Measurements from ENCODE around the gene DENR. TPM values are rescaled to one million over a fixed set of nuclear protein-coding genes. Genes with fewer than 3 reads are reported as not detected.

DENR gene
- total RNA-seq, 1 donor, result 44.5 TPM

DNA sequence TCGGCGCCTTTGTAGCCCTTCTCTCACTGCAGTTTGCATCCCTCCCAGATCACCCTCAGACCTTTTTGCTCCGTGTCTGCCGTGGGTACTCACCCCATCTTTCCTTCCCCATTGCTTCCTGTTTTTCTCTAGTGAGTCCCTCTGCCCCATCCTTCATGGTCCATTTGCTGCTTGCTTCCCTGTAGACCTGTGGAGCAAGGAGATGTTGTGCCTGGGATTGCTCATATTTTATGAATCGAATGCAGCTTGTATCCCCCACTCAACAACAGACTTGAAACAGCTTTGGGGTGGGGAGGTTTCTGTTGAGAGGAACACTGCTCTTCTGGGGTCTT lies 661 bp downstream of the DENR start:
- TF ChIP-seq CTCF (IDR thresholded peaks at IDR 0.05; ENCODE audit: extremely low read depth, low read depth, low read length), result no peak
- Histone ChIP-seq H3K4me2 (ENCODE audit: insufficient read depth, low read length) (peak overlapping the region; percentile 99), H3K4me3 (ENCODE audit: insufficient read depth, low read length) (peak overlapping the region; percentile 97), H2AFZ (ENCODE audit: low read length) (peak overlapping the region; percentile 95), H3K9me3 (ENCODE audit: low read depth, low read length) (no peaks in the 10 kb centered on the region), H3K4me1 (ENCODE audit: insufficient read depth, low read length) (peaks cover 10% of the 10 kb centered on the region), H3K27ac (ENCODE audit: low read depth, low read length) (peak overlapping the region; percentile 85), H4K20me1 (ENCODE audit: insufficient read depth, low read length) (peaks cover 4% of the 10 kb centered on the region), H3K27me3 (ENCODE audit: insufficient read depth, low read length) (no peaks in the 10 kb centered on the region), H3K36me3 (ENCODE audit: insufficient read depth, low read length) (peaks cover 41% of the 10 kb centered on the region), H3K79me2 (ENCODE audit: insufficient read depth, low read length) (peaks cover 50% of the 10 kb centered on the region)
- no peak for DNase-seq (ENCODE audit: insufficient read length, low spot score, missing footprints)

- Histone ChIP-seq H2AFZ (ENCODE audit: low read length) (no peak overlapping the region), H3K36me3 (ENCODE audit: insufficient read depth, low read length) (peaks cover 55% of the 10 kb centered on the region), H4K20me1 (ENCODE audit: insufficient read depth, low read length) (peaks cover 13% of the 10 kb centered on the region), H3K27me3 (ENCODE audit: insufficient read depth, low read length) (no peaks in the 10 kb centered on the region), H3K9me3 (ENCODE audit: low read depth, low read length) (no peaks in the 10 kb centered on the region), H3K4me1 (ENCODE audit: insufficient read depth, low read length) (peaks cover 10% of the 10 kb centered on the region), H3K27ac (ENCODE audit: low read depth, low read length) (peak overlapping the region; percentile 7), H3K4me2 (ENCODE audit: insufficient read depth, low read length) (no peak overlapping the region), H3K4me3 (ENCODE audit: insufficient read depth, low read length) (no peak overlapping the region), H3K79me2 (ENCODE audit: insufficient read depth, low read length) (peaks cover 63% of the 10 kb centered on the region)
- no peak for TF ChIP-seq CTCF (IDR thresholded peaks at IDR 0.05; ENCODE audit: extremely low read depth, low read depth, low read length)
- no peak for DNase-seq (ENCODE audit: insufficient read length, low spot score, missing footprints)
Observed at GRCh38 chr12:122754790-122755189, 2.2 kb downstream of the DENR start.

DNA sequence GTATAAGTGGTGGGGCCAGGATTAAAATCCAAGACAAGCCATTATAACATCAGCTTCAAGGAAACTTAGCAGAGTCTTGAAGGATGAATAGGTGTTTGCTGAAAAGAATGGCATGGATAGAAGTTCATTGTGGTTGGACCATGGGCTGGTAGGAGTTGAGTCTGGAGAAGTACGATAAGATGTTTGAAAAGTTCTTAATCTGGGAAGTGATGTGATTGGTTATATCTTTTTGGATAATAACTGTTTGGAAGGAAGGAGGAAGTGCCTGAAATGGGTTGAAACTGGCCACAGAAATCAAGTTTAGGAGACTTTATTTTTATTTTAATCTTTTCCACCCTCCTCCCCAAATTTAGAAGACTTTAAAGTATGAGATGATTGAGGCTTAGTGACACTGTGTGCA lies 4.9 kb downstream of the DENR start:
- H2AFZ ChIP-seq (ENCODE audit: low read length), result no peak overlapping the region
- peaks cover 71% of the 10 kb centered on the region for H3K36me3 ChIP-seq (ENCODE audit: insufficient read depth, low read length)
- H4K20me1 ChIP-seq (ENCODE audit: insufficient read depth, low read length), result peaks cover 19% of the 10 kb centered on the region
- no peak overlapping the region for H3K27ac ChIP-seq (ENCODE audit: low read depth, low read length)
- no peaks in the 10 kb centered on the region for H3K9me3 ChIP-seq (ENCODE audit: low read depth, low read length)
- peaks cover 79% of the 10 kb centered on the region for H3K79me2 ChIP-seq (ENCODE audit: insufficient read depth, low read length)
- no peak overlapping the region for H3K4me2 ChIP-seq (ENCODE audit: insufficient read depth, low read length)
- H3K4me3 ChIP-seq (ENCODE audit: insufficient read depth, low read length), result no peak overlapping the region
- no peaks in the 10 kb centered on the region for H3K27me3 ChIP-seq (ENCODE audit: insufficient read depth, low read length)
- DNase-seq (ENCODE audit: insufficient read length, low spot score, missing footprints), result no peak
- H3K4me1 ChIP-seq (ENCODE audit: insufficient read depth, low read length), result peaks cover 10% of the 10 kb centered on the region
- TF ChIP-seq CTCF (IDR thresholded peaks at IDR 0.05; ENCODE audit: extremely low read depth, low read depth, low read length), result no peak

- H3K9me3 ChIP-seq (ENCODE audit: low read depth, low read length), result no peaks in the 10 kb centered on the region
- H3K4me1 ChIP-seq (ENCODE audit: insufficient read depth, low read length), result peaks cover 11% of the 10 kb centered on the region
- H2AFZ ChIP-seq (ENCODE audit: low read length), result no peak overlapping the region
- no peak for TF ChIP-seq CTCF (IDR thresholded peaks at IDR 0.05; ENCODE audit: extremely low read depth, low read depth, low read length)
- H3K4me3 ChIP-seq (ENCODE audit: insufficient read depth, low read length), result no peak overlapping the region
- no peak for DNase-seq (ENCODE audit: insufficient read length, low spot score, missing footprints)
- H4K20me1 ChIP-seq (ENCODE audit: insufficient read depth, low read length), result no peaks in the 10 kb centered on the region
- no peak overlapping the region for H3K4me2 ChIP-seq (ENCODE audit: insufficient read depth, low read length)
- no peak overlapping the region for H3K27ac ChIP-seq (ENCODE audit: low read depth, low read length)
- no peaks in the 10 kb centered on the region for H3K27me3 ChIP-seq (ENCODE audit: insufficient read depth, low read length)
- H3K79me2 ChIP-seq (ENCODE audit: insufficient read depth, low read length), result no peaks in the 10 kb centered on the region
- H3K36me3 ChIP-seq (ENCODE audit: insufficient read depth, low read length), result no peaks in the 10 kb centered on the region
Observed at GRCh38 chr12:122785503-122785902, 32.9 kb downstream of the DENR start.
